Measurements from ENCODE around the gene MTHFD1L.

MTHFD1L gene

GRCh38 chr6:150959166-150959565, 93.7 kb downstream of the MTHFD1L start:
- Histone ChIP-seq H3K4me1 (ENCODE audit: control insufficient read depth, insufficient read depth, low read length) (no peaks in the 10 kb centered on the region), H3K9me3 (ENCODE audit: control insufficient read depth, low read length) (no peaks in the 10 kb centered on the region), H3K36me3 (ENCODE audit: control insufficient read depth, insufficient read depth, low read length) (no peaks in the 10 kb centered on the region), H3K4me3 (ENCODE audit: insufficient read depth, low read depth, low read length) (no peak overlapping the region), H3K27me3 (ENCODE audit: control insufficient read depth, insufficient read depth, low read length, poor library complexity, severe bottlenecking) (no peaks in the 10 kb centered on the region), H3K27ac (ENCODE audit: insufficient read depth, low read depth, low read length, poor library complexity, severe bottlenecking) (no peak overlapping the region)
- 95 to 96% methylated on average over 4 of the region's 4 CpGs for WGBS, 2 experiments

DNA sequence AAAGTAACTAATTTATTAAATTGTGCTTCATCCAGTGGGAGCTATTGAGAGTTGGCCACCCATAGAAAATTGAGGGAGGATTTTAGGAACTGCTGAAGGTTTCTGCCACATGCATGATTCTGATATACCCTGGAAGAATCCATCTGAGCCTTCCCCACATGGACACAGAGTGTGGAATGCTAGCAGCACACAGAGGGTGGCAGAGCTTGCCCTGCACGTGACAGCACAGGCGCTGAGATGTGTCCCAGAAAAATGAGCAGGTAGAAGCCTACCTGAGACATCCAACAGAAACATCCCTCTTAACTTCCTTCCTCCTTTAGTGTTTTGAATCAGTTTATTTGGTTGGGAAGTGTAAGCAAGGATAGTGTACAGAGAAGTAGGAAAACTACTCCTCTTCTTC, 96.9 kb downstream of the MTHFD1L start:
- no peaks in the 10 kb centered on the region for H3K27me3 ChIP-seq (ENCODE audit: control insufficient read depth, insufficient read depth, low read length, poor library complexity, severe bottlenecking)
- H3K4me1 ChIP-seq (ENCODE audit: control insufficient read depth, insufficient read depth, low read length): no peaks in the 10 kb centered on the region
- no peaks in the 10 kb centered on the region for H3K36me3 ChIP-seq (ENCODE audit: control insufficient read depth, insufficient read depth, low read length)
- H3K27ac ChIP-seq (ENCODE audit: insufficient read depth, low read depth, low read length, poor library complexity, severe bottlenecking): no peak overlapping the region
- 92 to 93% methylated on average over 2 of the region's 2 CpGs for WGBS, 2 experiments
- H3K4me3 ChIP-seq (ENCODE audit: insufficient read depth, low read depth, low read length): no peak overlapping the region
- H3K9me3 ChIP-seq (ENCODE audit: control insufficient read depth, low read length): no peaks in the 10 kb centered on the region

DNA sequence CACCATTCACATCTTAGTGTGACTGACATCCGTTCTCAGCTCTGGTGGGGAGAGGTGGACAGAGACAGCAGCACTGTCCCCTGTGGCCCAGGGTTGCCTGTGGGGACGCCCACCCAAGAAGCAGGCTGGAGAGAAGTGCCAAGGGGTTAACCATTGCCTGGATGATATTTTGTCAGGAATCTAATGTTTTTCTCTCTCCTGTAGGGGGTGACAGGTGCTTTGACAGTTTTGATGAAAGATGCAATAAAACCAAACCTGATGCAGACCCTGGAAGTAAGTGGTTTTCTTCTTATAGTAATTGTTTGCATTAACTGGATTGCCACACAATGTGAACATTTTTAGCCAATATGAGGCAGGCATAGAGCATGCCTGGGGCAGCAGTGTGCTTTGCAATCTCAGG, 99.3 kb downstream of the MTHFD1L start:
- no peaks in the 10 kb centered on the region for H3K36me3 ChIP-seq (ENCODE audit: control insufficient read depth, insufficient read depth, low read length)
- no peak overlapping the region for H3K27ac ChIP-seq (ENCODE audit: insufficient read depth, low read depth, low read length, poor library complexity, severe bottlenecking)
- no peaks in the 10 kb centered on the region for H3K27me3 ChIP-seq (ENCODE audit: control insufficient read depth, insufficient read depth, low read length, poor library complexity, severe bottlenecking)
- H3K4me3 ChIP-seq (ENCODE audit: insufficient read depth, low read depth, low read length): no peak overlapping the region
- WGBS, 2 experiments: 95 to 96% methylated on average over 2 of the region's 2 CpGs
- no peaks in the 10 kb centered on the region for H3K9me3 ChIP-seq (ENCODE audit: control insufficient read depth, low read length)
- H3K4me1 ChIP-seq (ENCODE audit: control insufficient read depth, insufficient read depth, low read length): no peaks in the 10 kb centered on the region

DNA sequence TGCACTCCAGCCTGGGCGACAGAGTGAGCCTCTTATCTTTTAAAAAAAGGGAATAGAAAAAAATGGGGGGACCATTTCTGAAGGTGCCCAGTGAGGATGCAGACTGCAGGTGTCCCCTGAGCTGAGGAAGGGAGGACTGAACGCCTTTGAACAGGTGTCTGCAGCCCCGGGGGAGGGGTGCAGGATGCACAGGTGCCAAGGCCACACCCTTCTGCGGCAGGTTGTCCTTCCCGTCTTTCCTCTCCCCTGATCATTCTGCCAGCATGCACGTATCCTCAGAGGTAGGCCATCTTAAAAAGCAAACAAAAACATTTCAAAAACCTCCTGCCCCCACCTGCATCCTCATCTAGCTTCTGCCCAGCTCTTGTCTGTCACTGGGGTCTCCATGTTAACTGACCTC, 101.3 kb downstream of the MTHFD1L start:
- Histone ChIP-seq H3K4me1 (ENCODE audit: control insufficient read depth, insufficient read depth, low read length) (no peaks in the 10 kb centered on the region), H3K9me3 (ENCODE audit: control insufficient read depth, low read length) (no peaks in the 10 kb centered on the region), H3K36me3 (ENCODE audit: control insufficient read depth, insufficient read depth, low read length) (no peaks in the 10 kb centered on the region), H3K27ac (ENCODE audit: insufficient read depth, low read depth, low read length, poor library complexity, severe bottlenecking) (no peak overlapping the region), H3K27me3 (ENCODE audit: control insufficient read depth, insufficient read depth, low read length, poor library complexity, severe bottlenecking) (no peaks in the 10 kb centered on the region), H3K4me3 (ENCODE audit: insufficient read depth, low read depth, low read length) (no peak overlapping the region)
- 90 to 92% methylated on average over 6 of the region's 6 CpGs for WGBS, 2 experiments

- Histone ChIP-seq H3K36me3 (ENCODE audit: control insufficient read depth, insufficient read depth, low read length) (no peaks in the 10 kb centered on the region), H3K27me3 (ENCODE audit: control insufficient read depth, insufficient read depth, low read length, poor library complexity, severe bottlenecking) (no peaks in the 10 kb centered on the region), H3K4me1 (ENCODE audit: control insufficient read depth, insufficient read depth, low read length) (no peaks in the 10 kb centered on the region), H3K9me3 (ENCODE audit: control insufficient read depth, low read length) (no peaks in the 10 kb centered on the region), H3K27ac (ENCODE audit: insufficient read depth, low read depth, low read length, poor library complexity, severe bottlenecking) (no peak overlapping the region), H3K4me3 (ENCODE audit: insufficient read depth, low read depth, low read length) (no peak overlapping the region)
- 92 to 95% methylated on average over 6 of the region's 6 CpGs for WGBS, 2 experiments
Observed at GRCh38 chr6:150967381-150967780, 101.9 kb downstream of the MTHFD1L start.

DNA sequence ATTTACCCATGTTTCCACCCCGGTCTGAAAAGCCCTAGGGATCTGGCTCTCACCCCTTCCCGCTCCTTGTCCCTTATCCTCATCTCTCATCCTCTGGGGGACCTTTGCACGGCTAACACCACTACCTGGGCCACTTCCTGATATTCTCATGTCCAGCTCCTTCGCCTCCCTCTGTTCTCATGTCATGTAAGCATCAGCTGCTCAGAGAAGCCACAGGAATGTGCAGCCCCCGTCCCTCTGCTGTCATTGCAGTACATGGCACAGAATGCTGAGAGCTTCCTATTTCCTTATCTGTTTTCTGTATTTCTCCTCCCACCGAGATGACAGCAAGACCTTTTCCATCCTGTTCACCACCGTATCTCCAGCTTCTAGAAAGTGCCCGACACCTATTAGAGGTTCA, 102.4 kb downstream of the MTHFD1L start:
- no peaks in the 10 kb centered on the region for H3K9me3 ChIP-seq (ENCODE audit: control insufficient read depth, low read length)
- H3K27ac ChIP-seq (ENCODE audit: insufficient read depth, low read depth, low read length, poor library complexity, severe bottlenecking): no peak overlapping the region
- H3K36me3 ChIP-seq (ENCODE audit: control insufficient read depth, insufficient read depth, low read length): no peaks in the 10 kb centered on the region
- no peak overlapping the region for H3K4me3 ChIP-seq (ENCODE audit: insufficient read depth, low read depth, low read length)
- WGBS, 2 experiments: 77 to 82% methylated on average over 7 of the region's 8 CpGs
- H3K4me1 ChIP-seq (ENCODE audit: control insufficient read depth, insufficient read depth, low read length): no peaks in the 10 kb centered on the region
- H3K27me3 ChIP-seq (ENCODE audit: control insufficient read depth, insufficient read depth, low read length, poor library complexity, severe bottlenecking): no peaks in the 10 kb centered on the region

- Histone ChIP-seq H3K27ac (ENCODE audit: insufficient read depth, low read depth, low read length, poor library complexity, severe bottlenecking) (no peak overlapping the region), H3K27me3 (ENCODE audit: control insufficient read depth, insufficient read depth, low read length, poor library complexity, severe bottlenecking) (no peaks in the 10 kb centered on the region), H3K4me3 (ENCODE audit: insufficient read depth, low read depth, low read length) (no peak overlapping the region), H3K9me3 (ENCODE audit: control insufficient read depth, low read length) (no peaks in the 10 kb centered on the region), H3K4me1 (ENCODE audit: control insufficient read depth, insufficient read depth, low read length) (no peaks in the 10 kb centered on the region), H3K36me3 (ENCODE audit: control insufficient read depth, insufficient read depth, low read length) (peaks cover 4% of the 10 kb centered on the region)
- WGBS, 2 experiments: 95 to 97% methylated on average over 4 of the region's 4 CpGs
Observed at GRCh38 chr6:150969901-150970300, 104.4 kb downstream of the MTHFD1L start.

DNA sequence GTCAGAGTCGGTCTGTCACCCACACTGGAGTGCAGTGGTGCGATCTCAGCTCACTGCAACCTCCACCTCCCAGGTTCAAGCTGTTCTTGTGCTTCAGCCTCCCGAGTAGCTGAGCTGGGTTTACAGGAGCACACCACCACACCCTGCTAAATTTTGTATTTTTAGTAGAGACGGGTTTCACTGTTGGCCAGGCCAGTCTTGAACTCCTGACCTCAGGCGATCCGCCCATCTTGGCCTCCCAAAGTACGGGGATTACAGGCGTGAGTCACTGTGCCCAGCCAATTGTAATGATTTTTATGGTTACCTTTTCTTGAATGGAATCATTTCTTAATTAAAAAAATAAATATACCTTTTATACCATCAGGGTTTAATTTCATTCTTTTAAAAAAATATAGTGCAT, 105.7 kb downstream of the MTHFD1L start:
- 95% methylated on average over 8 of the region's 8 CpGs for WGBS, 2 experiments

GRCh38 chr6:150975136-150975535, 109.6 kb downstream of the MTHFD1L start:
- WGBS, 2 experiments: 95 to 96% methylated on average over 6 of the region's 6 CpGs
- no peak overlapping the region for H3K27ac ChIP-seq (ENCODE audit: insufficient read depth, low read depth, low read length, poor library complexity, severe bottlenecking)
- peaks cover 4% of the 10 kb centered on the region for H3K36me3 ChIP-seq (ENCODE audit: control insufficient read depth, insufficient read depth, low read length)
- H3K4me1 ChIP-seq (ENCODE audit: control insufficient read depth, insufficient read depth, low read length): no peaks in the 10 kb centered on the region
- no peaks in the 10 kb centered on the region for H3K27me3 ChIP-seq (ENCODE audit: control insufficient read depth, insufficient read depth, low read length, poor library complexity, severe bottlenecking)
- H3K4me3 ChIP-seq (ENCODE audit: insufficient read depth, low read depth, low read length): no peak overlapping the region
- no peaks in the 10 kb centered on the region for H3K9me3 ChIP-seq (ENCODE audit: control insufficient read depth, low read length)

More for the DNA sequence above, 105.7 kb downstream of the MTHFD1L start:
- no peak overlapping the region for H3K4me3 ChIP-seq (ENCODE audit: insufficient read depth, low read depth, low read length)
- no peaks in the 10 kb centered on the region for H3K27me3 ChIP-seq (ENCODE audit: control insufficient read depth, insufficient read depth, low read length, poor library complexity, severe bottlenecking)
- H3K27ac ChIP-seq (ENCODE audit: insufficient read depth, low read depth, low read length, poor library complexity, severe bottlenecking): no peak overlapping the region
- H3K4me1 ChIP-seq (ENCODE audit: control insufficient read depth, insufficient read depth, low read length): no peaks in the 10 kb centered on the region
- peaks cover 4% of the 10 kb centered on the region for H3K36me3 ChIP-seq (ENCODE audit: control insufficient read depth, insufficient read depth, low read length)
- no peaks in the 10 kb centered on the region for H3K9me3 ChIP-seq (ENCODE audit: control insufficient read depth, low read length)

GRCh38 chr6:150977281-150977680, 111.8 kb downstream of the MTHFD1L start:
- Histone ChIP-seq H3K27me3 (ENCODE audit: control insufficient read depth, insufficient read depth, low read length, poor library complexity, severe bottlenecking) (no peaks in the 10 kb centered on the region), H3K9me3 (ENCODE audit: control insufficient read depth, low read length) (no peaks in the 10 kb centered on the region), H3K27ac (ENCODE audit: insufficient read depth, low read depth, low read length, poor library complexity, severe bottlenecking) (no peak overlapping the region), H3K4me3 (ENCODE audit: insufficient read depth, low read depth, low read length) (no peak overlapping the region), H3K4me1 (ENCODE audit: control insufficient read depth, insufficient read depth, low read length) (no peaks in the 10 kb centered on the region), H3K36me3 (ENCODE audit: control insufficient read depth, insufficient read depth, low read length) (peaks cover 4% of the 10 kb centered on the region)
- 93 to 100% methylated on average over 1 of the region's 2 CpGs for whole genome bisulfite sequencing, 2 experiments

DNA sequence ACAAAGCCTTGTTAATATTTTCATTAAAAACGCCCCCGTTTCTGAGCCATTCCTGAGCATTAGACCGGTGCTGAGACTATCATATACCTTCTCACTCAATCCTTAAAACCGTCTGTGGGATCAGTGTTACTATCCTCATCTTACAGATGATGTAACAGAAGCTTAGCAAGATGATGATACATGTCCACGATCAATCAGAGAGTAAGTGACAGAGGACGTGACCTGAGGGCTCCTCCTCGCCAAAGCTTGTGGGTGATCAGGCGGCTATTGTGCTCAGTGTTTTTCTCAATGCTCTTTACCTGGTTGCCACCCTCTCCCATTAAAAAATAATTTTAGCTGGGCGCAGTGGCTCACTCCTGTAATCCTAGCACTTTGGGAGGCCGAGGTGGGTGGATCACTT, 113.1 kb downstream of the MTHFD1L start:
- Histone ChIP-seq H3K4me3 (ENCODE audit: insufficient read depth, low read depth, low read length) (no peak overlapping the region), H3K36me3 (ENCODE audit: control insufficient read depth, insufficient read depth, low read length) (no peaks in the 10 kb centered on the region), H3K4me1 (ENCODE audit: control insufficient read depth, insufficient read depth, low read length) (no peaks in the 10 kb centered on the region), H3K27me3 (ENCODE audit: control insufficient read depth, insufficient read depth, low read length, poor library complexity, severe bottlenecking) (no peaks in the 10 kb centered on the region), H3K9me3 (ENCODE audit: control insufficient read depth, low read length) (no peaks in the 10 kb centered on the region), H3K27ac (ENCODE audit: insufficient read depth, low read depth, low read length, poor library complexity, severe bottlenecking) (no peak overlapping the region)
- 93 to 95% methylated on average over 10 of the region's 10 CpGs for whole genome bisulfite sequencing, 2 experiments

Measured in ectodermal cell (in vitro differentiated cells).